ENCODE results near the gene C2orf81. TPM values are rescaled to one million over a fixed set of nuclear protein-coding genes. Genes with fewer than 3 reads are reported as not detected.

Gene C2orf81
- total and polyA plus RNA-seq, 2 of the 4 experiments (the other 2 are of a cell fraction), result 0.18 to 0.74 TPM

- TF ChIP-seq CTCF (conservative IDR thresholded peaks at IDR 0.05; ENCODE audit: low read depth, low read length), result no peak
These were observed 15.7 kb upstream of the C2orf81 start (continued) for GRCh38 chr2:74436848-74437695.

GRCh38 chr2:74436111-74436805 is 14.8 kb upstream of the C2orf81 start:
- Histone ChIP-seq H3K27ac (ENCODE audit: insufficient read depth, low read length) (no peak overlapping the region), H3K18ac (ENCODE audit: low read depth, low read length) (no peak overlapping the region), H3K23ac (ENCODE audit: low read depth, low read length) (no peak overlapping the region), H3K9ac (ENCODE audit: low read depth, low read length) (no peak overlapping the region), H2AFZ (replicated peaks; ENCODE audit: low read length, poor library complexity) (no peak overlapping the region), H2BK15ac (ENCODE audit: low read depth, low read length) (no peak overlapping the region), H4K91ac (ENCODE audit: insufficient read depth, low read depth, low read length) (no peak overlapping the region), H3K56ac (ENCODE audit: extremely low read depth, insufficient read depth, low read length) (no peak overlapping the region), H2BK120ac (ENCODE audit: low read depth, low read length) (no peak overlapping the region), H3K9me3 (ENCODE audit: control insufficient read depth, insufficient read depth, low read length) (no peaks in the 10 kb centered on the region), H2AK5ac (ENCODE audit: low read depth, low read length) (no peak overlapping the region), H3K4me3 (ENCODE audit: insufficient read depth, low read depth, low read length) (no peak overlapping the region), H4K5ac (ENCODE audit: low read depth, low read length) (no peak overlapping the region), H3K4me2 (ENCODE audit: low read depth, low read length) (no peak overlapping the region), H3K4me1 (ENCODE audit: control insufficient read depth, insufficient read depth, low read length) (peaks cover 23% of the 10 kb centered on the region), H3K9me1 (ENCODE audit: insufficient read depth, low read length) (peaks cover 21% of the 10 kb centered on the region), H3K36me3 (ENCODE audit: control insufficient read depth, insufficient read depth, low read length) (peaks cover 9% of the 10 kb centered on the region), H3K4ac (ENCODE audit: low read depth, low read length) (peak overlapping the region; percentile 5; the same call in 1 of the 2 replicates), H4K8ac (ENCODE audit: low read depth in 2 of 2, low read length in 2 of 2) (no peak overlapping the region), H3K79me1 (ENCODE audit: low read depth in 1 of 2, low read length in 2 of 2) (peaks cover 23 to 54% of the 10 kb centered on the region in 2 experiments), H4K20me1 (ENCODE audit: insufficient read depth, low read length) (0 out of 2 replicates have a peak, but pooled peaks cover 3% of the 10 kb centered on the region), H2BK20ac (ENCODE audit: low read depth, low read length) (no peak overlapping the region), H3K14ac (replicated peaks; ENCODE audit: low read depth, low read length) (no peak overlapping the region), H2BK5ac (ENCODE audit: low read depth, low read length, poor library complexity, severe bottlenecking) (no peak overlapping the region), H3K27me3 (ENCODE audit: control insufficient read depth, insufficient read depth, low read length) (no peaks in the 10 kb centered on the region), H2AK9ac (replicated peaks; ENCODE audit: low read depth, low read length, poor library complexity) (no peak overlapping the region)
- ATAC-seq (ENCODE audit: low read depth) (no peak), DNase-seq (no peak)
- ChIA-PET POLR2A (ENCODE audit: unreplicated experiment) (no interaction called here), CTCF (no interaction called here)
- no TSS peak for BruUV-seq (replicated peaks)
- dilution Hi-C loops (cut with HindIII; ENCODE audit: low sequenced_read_pairs, unreplicated experiment), result no loop called here
- intact Hi-C loops (cut with micrococcal nuclease), result no loop called here
- no peak for TF ChIP-seq CEBPB (IDR thresholded peaks at IDR 0.05; ENCODE audit: low read depth, low read length)
- 51% methylated on average over 25 of the region's 43 CpGs; no CpG with 5 or more reads in 1 of the 2 experiments for WGBS, 2 experiments (ENCODE audit: extremely low coverage in 2 of 2, insufficient read length in 1 of 2)
- in situ Hi-C loops (cut with MboI; ENCODE audit: low sequenced_read_pairs), result no loop called here

Measured in IMR-90 (cell line).